Skin epidermis (tissue), 12 donors: Measurements from ENCODE around the gene CHRNA1.

Source experiments
- H3K27ac ChIP-seq, 21 experiments: fragments of 200-600 bp; sonication (generic) in 11 of 21; one replicate each; pipeline ENCODE4 v1.5.0; 2020; ENCODE audit warnings: mild to moderate bottlenecking in 3 of 21, inconsistent platforms in 2 of 21, moderate library complexity in 2 of 21
- H3K4me3 ChIP-seq, 7 experiments: fragments of 200-600 bp; sonication (generic) in 2 of 7; one replicate each; pipeline ENCODE4 v1.5.0; 2020; ENCODE audit warnings: inconsistent platforms in 2 of 7, mild to moderate bottlenecking in 2 of 7, moderate library complexity in 1 of 7

CHRNA1 gene

DNA sequence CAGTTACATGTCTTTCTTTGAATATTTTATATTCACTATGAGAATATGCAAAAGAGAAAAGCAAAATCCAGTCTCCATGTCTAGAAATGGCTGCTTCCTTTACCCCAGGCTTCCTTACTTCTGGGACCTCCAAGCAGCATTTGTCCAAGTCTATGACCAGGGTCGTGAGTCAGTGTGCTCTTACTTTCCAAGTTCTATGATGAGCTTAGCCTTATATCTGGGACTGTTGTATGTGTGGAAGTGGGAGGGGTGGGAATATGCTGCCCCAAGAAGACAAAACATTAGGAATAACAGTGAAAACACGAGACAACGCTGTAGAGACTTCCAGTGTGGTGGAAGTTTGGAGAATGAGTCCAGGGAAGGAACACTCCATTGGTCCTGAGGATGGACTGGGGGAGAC lies 21.2 kb upstream of the CHRNA1 start:
- peak overlapping the region in 15 of 21 experiments; percentile 6 to 88 (median 48) for H3K27ac ChIP-seq
- H3K4me3 ChIP-seq: no peak overlapping the region

DNA sequence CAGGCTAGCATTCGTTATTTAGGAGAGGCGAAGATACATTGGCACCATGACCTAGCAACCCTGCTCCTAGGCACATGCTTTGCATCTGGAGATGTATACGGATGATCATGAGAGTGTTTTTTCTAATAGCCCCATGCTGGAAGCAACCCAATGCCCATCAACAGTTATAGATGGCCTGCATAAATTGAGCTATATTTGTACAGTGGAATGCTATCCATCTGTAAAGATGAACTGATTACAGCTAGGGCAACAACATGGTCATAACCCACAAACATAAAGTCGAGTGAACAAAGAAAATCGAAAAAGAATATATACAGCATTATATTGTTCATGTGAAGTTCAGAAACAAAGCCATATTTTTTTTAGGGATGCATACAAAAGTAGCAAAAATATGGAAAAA lies 20.6 kb upstream of the CHRNA1 start:
- H3K4me3 ChIP-seq: no peak overlapping the region
- H3K27ac ChIP-seq: peak overlapping the region in 1 of 21 experiments; percentile 61

DNA sequence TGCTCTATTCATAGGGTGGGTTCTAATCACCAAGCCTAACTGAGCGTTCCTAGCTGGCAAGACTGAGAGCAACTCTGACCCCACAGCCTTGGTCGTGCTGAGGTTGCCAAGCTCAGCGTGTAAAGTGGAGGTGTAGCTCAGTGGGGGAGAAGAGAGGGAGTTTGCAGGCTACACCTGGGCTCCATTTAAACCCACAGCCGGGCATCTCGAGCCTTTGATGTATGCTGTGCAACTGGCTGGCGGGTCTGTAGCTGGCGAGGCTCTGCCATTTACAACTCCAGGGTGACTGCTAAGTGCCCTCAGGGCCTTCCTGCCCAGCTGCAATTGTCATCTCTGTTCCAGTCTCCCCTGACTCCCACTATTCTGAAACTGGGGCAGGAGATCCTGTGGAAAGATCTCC lies 20.0 kb upstream of the CHRNA1 start:
- no peak overlapping the region for H3K27ac ChIP-seq

DNA sequence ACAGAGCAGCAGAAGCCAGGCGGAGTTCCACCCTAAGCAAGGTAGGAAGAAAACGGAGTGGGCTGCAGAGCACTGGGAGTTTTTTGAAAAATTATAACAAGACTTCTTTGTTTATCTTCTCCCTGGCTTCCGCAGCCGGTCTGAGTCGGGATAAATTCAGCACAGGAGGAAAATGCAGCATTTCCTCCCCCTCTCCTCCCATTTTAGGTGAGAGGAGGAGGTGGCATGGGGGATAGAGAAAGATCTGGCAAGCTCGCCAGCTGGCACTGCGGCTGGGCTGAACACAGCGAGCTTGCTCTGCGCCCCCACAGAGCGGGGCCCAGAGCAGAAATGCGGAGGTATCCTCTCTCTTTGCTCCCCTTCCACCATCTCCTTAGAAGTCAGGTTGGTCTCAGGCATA lies 17.7 kb upstream of the CHRNA1 start:
- Histone ChIP-seq H3K27ac (no peak overlapping the region), H3K4me3 (no peak overlapping the region)

More for the DNA sequence above, 20.0 kb upstream of the CHRNA1 start:
- no peak overlapping the region for H3K4me3 ChIP-seq

DNA sequence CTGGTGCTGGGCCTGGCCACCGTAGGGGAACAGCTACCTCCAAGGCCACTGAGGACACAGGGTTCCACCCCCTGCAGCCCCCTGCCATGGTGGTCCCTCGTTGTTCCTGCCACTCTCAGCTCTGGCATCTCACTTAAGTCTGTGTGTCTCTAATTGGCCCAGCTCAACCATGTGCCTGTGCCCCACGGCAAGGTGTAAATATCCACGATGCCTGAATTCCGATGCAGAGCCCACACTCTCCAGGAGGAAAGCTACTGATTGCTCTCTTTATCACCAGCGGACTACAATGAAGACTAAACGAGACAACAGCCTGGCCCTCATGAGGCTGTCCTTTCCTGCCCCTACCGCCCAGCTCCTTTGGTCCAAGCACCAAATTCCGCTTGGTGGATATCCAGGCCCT lies 17.0 kb upstream of the CHRNA1 start:
- H3K27ac ChIP-seq: no peak overlapping the region

DNA sequence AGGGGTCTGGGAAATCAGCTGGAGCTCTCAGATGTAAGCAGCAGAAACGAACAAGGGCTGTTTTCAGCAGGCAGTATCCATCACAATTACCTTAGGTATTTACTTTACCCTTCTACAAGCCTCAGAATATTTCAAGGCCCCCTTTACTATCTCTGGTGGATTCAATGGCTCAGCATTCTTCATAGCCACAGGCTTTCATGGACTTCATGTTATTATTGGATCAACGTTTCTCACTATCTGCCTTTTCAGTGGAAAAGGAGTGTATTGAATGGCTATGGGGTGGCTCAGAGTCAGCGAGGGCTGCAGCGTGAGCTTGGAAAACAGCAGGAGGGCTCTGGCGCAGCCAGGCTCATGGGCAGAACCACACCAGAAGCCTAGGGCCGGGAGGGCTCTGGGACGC lies 16.6 kb upstream of the CHRNA1 start:
- no peak overlapping the region for H3K27ac ChIP-seq
- no peak overlapping the region for H3K4me3 ChIP-seq

More for the DNA sequence above, 17.0 kb upstream of the CHRNA1 start:
- H3K4me3 ChIP-seq: no peak overlapping the region

DNA sequence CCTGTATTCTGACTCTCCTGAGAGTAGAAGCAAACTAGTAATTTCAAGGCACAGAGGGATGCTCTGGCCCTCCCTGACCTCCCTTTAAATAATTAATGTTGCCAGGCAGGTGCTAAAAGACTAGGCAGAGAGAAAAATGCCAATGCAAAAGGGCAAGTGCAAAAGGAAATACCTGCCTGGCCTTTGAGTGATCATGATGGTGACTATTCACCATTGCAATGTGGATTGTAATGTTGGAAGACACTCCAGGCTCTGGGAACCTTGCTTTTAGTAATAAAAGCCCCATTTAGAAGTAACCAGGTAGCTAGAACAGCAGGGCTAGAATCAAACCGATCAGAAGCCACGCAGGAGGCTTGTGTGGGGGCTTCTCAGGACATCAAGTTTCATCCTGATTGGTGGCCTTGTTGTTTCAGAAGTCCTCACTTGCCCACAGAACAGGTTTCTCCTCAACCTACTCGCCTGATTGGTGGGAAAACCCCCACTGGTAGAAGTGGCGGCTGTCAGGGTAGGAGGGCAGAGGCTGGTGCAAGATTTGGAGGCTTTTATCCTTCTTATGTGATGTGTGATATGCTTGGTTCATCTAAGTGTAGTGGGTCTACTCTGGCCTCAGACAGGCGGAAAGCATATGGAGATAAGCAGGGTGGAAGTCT lies 16.0 kb upstream of the CHRNA1 start:
- no peak overlapping the region for H3K4me3 ChIP-seq
- peak overlapping the region in 8 of 21 experiments; percentile 11 to 85 (median 50) for H3K27ac ChIP-seq

DNA sequence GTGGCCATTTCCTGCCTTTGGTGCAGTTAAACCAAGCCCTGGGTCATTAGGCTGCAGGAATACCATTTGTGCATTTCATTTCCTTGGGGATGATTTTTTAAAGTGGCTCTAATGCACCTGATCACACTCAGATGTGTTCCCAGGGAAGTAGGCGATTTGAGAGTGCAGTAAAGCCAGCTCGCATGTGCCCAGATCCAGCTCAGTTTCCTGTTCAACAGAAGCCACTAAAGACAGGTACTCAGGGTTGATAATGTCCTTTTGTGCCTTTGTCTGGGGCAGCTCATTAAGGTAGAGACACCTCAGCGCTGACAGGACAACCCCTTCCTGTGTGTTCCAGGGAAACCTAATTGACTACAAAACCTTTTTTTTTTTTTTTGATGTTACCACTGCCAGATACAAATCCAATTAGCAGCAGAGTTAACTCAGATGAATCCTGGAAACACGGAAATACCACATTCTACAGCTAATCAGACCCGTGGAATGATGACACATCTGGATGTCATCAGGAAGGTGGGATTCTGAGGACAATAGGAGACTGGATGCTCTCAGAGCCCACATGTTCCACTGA lies 15.2 kb upstream of the CHRNA1 start:
- Histone ChIP-seq H3K4me3 (no peak overlapping the region), H3K27ac (peak overlapping the region in 19 of 21 experiments; percentile 26 to 85 (median 59))

DNA sequence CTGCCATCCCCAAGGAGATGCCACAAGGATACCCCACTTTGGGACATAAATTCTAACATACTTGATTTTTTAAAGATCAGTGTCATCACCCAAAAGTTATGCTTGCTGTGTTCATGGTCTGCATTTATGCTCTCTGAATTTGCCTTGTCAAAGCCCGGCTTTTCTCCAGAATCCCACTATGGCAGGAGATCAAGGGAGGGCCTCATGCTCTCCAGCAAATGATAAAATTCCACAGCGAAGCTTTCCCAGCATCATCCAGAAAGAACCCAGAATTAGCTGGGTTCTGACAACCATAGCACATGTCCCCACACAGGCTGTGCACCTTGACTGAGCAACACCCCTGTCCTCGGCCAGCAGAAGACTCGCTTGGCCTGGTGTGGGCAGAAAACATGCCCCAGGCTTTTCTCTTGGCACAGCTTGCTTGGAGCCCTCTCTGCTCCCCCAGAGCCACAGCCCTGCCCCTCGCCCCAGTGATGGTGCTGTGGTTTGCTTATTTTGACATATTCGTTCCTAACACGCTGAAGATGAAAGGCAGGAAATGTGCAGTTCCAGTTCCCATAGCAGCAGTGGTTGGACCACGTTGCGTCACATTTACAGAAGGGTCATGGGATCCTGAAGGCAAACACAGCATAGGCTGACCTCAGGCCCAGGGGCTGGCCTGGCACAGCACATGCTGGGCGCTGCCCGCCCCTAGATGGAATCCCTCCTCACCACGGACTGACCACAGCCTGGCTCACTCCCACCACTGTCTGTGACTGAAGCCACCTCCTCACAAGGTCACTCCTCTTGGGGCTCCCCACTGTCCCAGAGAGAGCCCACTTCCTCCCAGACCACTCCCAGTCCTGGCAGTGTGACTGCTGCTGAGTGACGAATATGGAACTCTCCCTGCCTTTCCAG lies 14.1 kb upstream of the CHRNA1 start:
- H3K27ac ChIP-seq: peak overlapping the region in 20 of 21 experiments; percentile 6 to 85 (median 64)
- no peak overlapping the region for H3K4me3 ChIP-seq

DNA sequence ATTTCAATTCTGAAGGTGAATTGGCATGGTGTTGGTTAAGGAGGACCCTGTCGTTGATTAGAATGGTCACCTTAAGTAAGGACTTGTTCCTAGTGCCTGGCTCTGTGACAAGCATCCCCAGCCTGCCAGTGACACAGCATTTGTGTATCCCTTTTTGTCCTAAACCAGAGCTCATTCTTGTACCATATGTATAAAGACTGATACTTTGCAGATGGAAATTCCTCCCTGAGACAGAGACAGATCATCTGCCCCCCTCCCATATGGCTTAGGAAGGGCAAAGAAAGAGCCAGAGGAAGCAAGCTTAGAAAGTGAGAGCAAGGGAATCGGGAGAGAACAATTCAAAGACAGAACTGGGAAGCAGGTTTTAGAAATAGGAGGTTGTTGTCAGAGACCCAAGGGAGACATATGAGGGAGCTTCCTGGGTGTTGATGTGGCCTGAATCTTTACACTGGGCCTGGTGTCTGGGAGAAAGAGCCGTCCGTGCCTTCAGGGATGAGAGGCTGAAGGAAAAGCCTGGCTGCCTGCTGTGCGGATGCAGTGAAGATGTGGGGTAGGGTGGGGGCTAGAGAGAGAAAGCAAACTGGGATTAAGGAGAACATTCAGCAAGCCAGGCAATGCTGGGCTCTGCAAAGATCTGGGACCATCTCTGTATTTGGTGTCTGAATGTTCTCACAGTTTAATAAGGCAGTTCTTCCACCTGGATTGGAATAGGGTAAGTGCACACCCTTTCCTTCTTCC lies 13.2 kb upstream of the CHRNA1 start:
- Histone ChIP-seq H3K27ac (peak overlapping the region in 19 of 21 experiments; percentile 6 to 85 (median 65)), H3K4me3 (no peak overlapping the region)

DNA sequence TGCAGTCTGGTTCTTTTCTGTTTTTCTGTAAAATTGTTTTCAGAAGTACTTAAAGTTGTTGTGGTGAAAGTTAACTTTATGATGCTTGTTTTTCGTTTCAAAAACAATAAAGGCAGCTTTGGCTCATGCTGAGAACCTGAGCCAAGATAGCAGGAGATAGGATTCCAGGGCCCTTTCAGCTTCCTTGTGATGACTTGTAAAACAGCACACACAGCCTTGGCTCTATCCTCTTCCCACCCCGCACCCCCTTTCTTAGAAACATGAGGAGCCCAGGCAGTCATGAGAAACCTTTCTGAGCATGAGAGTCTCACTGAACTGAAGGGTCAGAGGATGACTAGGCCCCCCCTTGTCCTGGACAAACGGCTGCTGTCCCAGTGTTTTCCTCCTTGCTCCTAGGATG lies 12.4 kb upstream of the CHRNA1 start:
- Histone ChIP-seq H3K4me3 (no peak overlapping the region), H3K27ac (peak overlapping the region in 9 of 21 experiments; percentile 27 to 85 (median 61))

DNA sequence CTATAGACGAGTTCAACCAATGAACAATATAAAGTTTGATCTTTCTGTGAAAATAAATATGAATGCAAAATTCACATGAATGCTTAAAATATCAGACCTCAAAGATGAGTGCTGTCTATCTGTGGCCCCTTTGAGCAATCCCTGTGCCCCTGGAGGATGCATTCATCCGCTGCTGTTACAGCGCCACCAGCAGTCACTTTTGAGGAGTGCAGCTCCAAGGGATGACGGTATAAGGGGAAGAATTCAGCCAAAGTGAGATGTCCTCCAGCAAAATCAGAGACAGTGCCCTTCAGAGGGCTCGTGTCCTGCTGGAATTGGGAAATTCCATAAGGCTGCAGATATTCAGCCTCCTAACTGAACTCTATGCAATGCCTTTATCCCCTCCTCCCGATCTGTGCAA lies 12.0 kb upstream of the CHRNA1 start:
- Histone ChIP-seq H3K4me3 (no peak overlapping the region), H3K27ac (peak overlapping the region in 6 of 21 experiments; percentile 30 to 85 (median 60))

DNA sequence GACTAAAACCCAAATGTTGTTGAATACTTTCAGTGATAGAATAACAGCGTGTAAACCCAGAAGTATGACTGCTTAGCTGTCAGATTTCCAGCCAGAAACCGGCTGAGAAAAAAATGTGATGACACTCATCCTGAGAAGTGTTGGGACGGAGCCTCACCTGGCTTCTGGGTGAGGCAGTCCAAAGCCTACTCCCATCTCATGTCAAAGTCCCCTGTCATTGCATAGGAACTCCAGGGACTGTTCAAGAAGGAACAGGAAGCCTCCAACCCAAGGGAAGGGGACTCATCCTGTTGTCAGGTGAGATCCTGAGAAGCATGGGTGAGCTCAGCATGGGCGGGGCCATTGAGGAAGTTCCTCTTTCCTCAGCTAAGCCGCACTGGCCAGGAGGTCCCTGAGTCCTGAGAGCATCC lies 11.3 kb upstream of the CHRNA1 start:
- Histone ChIP-seq H3K27ac (no peak overlapping the region), H3K4me3 (no peak overlapping the region)

DNA sequence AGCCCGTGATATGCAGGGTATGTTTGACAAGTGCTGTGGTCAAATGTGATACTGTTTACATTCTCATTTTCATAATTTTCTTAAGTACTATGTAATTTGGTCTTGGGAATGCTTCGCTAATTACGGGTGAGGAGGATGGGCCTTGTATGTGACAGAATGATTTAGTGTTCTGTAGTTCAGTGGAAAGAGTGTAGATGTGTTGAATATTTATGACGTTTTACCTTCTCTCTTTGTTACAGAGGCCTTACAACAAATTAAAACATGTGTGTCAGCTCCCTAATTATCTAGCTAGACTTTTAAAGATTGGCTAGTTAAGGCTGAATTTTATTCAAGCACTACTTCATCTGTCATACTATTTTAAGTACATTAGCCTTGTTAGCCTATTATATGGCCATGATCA lies 10.6 kb upstream of the CHRNA1 start:
- Histone ChIP-seq H3K27ac (no peak overlapping the region), H3K4me3 (no peak overlapping the region)

DNA sequence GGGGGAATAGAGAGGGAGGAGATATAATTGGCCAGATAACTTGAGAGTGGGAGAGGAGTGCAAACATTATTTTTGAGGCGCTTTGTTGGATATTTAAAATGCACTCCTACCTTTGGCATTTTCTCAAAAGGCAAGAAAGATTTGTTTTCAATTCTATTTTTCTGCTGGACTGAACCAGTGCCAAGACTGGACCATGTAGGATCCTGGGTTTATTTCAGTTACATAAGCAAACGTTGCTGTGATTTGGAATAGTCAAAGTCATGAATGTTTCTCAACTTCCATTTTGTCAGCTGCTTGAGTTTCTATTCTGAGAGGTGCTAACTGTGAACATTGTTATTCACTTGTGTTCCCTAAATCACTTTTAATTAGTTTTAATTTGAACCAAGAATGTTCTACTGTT lies 8.9 kb upstream of the CHRNA1 start:
- Histone ChIP-seq H3K27ac (peak overlapping the region in 2 of 21 experiments; percentile 50 to 69), H3K4me3 (no peak overlapping the region)

DNA sequence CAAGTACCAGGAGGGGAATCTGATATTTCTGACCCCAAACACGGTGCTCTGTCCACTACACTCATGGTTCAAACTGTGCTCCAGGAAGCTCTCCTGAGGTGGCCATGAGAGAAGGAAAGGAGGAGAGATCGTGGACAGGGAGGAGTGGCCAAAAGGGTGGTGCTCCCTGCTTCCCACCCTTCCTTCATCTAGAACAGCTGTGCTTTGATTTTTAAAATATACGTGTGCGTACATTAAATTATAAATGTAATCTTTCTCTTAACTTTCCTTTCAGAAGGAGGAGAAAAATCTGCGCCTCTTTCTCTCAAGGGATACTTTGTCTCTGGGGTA lies 8.2 kb upstream of the CHRNA1 start:
- no peak overlapping the region for H3K4me3 ChIP-seq
- H3K27ac ChIP-seq: peak overlapping the region in 13 of 21 experiments; percentile 7 to 74 (median 49)

DNA sequence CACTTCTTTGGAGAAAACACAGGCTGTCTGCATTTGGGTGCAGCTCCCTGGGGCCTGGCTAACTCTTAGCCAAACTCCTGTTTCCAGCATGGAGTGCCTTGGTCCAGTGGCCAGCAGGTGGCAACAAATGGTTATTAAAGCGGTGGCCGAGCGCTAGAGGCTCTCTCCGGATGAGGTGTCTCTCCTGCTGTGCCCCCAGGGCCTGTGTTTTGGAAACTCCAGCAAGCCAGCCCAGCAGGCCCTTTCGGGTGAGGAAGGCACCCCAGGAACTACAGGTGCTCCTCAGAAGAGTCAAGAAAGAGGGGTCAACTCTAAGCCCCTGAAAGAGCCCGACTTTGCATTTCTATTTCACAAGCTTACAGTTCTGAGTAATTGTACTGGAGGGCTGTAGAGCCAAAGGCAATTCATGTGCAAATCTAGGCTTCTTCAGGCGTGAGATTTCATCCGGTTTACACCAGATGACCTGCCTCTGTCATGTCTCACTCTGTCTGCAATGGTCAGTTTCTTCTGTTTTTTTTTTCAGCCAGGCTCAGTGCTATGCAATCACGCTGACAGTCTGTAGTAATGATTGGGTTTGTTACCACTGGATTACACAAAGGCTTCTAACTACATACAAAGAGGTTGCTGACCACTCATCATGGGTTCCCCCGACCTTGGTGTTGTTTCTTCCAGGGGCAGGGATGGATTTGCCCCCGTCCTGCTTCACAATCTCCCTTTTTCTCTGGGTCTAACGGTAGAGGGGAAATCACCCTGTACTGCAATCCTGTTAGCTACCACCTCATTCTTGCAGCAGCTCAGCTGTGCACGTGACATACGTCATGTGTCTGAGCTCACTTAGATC lies 7.6 kb upstream of the CHRNA1 start:
- Histone ChIP-seq H3K4me3 (no peak overlapping the region), H3K27ac (peak overlapping the region in 14 of 21 experiments; percentile 7 to 74 (median 40))

DNA sequence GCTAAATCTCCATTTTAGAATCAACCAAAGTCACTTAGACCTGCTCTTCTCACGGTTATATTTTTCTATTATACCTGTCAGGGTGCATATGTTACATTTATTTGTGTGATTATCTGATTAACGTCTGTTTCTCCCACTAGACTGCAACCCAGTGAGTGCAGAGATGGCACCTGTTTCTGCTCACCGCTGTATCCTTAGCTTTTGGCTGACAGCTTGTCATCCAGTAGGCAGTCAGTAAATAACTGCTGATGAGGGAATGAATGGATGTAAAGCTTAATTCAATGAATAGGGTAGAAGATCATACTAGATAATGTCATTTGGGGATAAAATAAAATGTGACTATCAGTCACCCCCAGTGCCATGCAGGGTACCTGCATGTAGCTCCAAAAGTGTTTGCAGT lies 6.9 kb upstream of the CHRNA1 start:
- H3K4me3 ChIP-seq: no peak overlapping the region
- H3K27ac ChIP-seq: peak overlapping the region in 3 of 21 experiments; percentile 59 to 74 (median 69)

DNA sequence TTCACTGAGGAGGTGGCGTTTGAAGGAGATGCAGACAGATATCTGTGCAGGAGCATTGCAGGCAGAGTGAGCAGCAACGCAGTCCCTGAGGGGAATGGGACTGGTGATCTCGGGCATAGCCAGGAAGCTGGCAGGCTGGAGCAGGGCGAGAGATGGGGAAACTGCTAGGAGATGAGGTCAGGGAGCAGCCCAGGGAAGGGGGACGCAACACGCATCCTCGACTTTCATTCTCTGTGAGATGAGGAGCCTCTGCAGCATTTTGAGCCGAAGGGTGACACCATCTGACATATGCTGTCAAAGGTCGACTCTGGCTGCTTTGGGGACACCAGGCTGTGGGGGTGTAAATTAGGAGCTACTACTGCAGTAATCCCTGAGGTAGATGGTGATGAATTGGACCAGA lies 4.3 kb upstream of the CHRNA1 start:
- H3K27ac ChIP-seq: no peak overlapping the region
- no peak overlapping the region for H3K4me3 ChIP-seq
